Esophagus squamous epithelium (tissue), 4 donors: ENCODE measurements around the gene EDN3.

Source experiments
- POLR2A ChIP-seq, 4 donors: fragments of 450-650 bp; IDR thresholded peaks; one replicate each; pipeline ENCODE4 v1.6.1; 2017; ENCODE audit warnings: antibody characterized with exemption in 4 of 4, mild to moderate bottlenecking in 4 of 4, moderate library complexity in 3 of 4
- TF ChIP-seq, protein P1 (sequence below), 6 experiments: fragments of 450-650 bp in 4 of 6; fragments of 200-600 bp in 2 of 6; sonication (generic) in 2 of 6; IDR thresholded peaks; one replicate each; pipeline ENCODE4 v1.5.1; 2016 to 2019; ENCODE audit warnings: antibody characterized with exemption in 6 of 6, mild to moderate bottlenecking in 4 of 6, moderate library complexity in 4 of 6

DNA sequence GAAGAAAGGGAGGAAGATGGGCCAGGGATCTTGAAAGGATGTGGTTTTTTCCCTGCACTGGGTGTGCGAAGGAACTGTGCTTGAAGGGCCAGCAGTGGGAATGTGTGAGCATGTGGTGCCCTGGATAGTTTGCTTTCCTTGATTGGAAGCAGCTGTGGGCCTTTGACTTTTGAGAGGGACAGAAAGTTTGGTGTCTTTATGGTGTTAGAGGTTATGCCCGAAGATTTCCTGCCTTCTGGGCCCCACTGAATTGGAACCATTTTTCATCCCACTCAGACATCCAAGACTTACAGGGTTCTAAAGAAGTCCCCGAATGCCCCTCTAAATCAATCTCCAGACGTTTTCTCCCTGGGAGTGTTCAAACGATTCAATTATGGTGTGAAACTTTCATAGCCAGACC, 23.5 kb upstream of the EDN3 start:
- TF ChIP-seq, protein P1, sequence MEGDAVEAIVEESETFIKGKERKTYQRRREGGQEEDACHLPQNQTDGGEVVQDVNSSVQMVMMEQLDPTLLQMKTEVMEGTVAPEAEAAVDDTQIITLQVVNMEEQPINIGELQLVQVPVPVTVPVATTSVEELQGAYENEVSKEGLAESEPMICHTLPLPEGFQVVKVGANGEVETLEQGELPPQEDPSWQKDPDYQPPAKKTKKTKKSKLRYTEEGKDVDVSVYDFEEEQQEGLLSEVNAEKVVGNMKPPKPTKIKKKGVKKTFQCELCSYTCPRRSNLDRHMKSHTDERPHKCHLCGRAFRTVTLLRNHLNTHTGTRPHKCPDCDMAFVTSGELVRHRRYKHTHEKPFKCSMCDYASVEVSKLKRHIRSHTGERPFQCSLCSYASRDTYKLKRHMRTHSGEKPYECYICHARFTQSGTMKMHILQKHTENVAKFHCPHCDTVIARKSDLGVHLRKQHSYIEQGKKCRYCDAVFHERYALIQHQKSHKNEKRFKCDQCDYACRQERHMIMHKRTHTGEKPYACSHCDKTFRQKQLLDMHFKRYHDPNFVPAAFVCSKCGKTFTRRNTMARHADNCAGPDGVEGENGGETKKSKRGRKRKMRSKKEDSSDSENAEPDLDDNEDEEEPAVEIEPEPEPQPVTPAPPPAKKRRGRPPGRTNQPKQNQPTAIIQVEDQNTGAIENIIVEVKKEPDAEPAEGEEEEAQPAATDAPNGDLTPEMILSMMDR (IDR thresholded peaks at IDR 0.05) = no peak
- TF ChIP-seq POLR2A (IDR thresholded peaks at IDR 0.05) = no peak
